H9 (cell line): ENCODE results near the gene CFDP1. TPM values are rescaled to one million over a fixed set of nuclear protein-coding genes. Genes with fewer than 3 reads are reported as not detected.

ENCODE experiments used
- DNase-seq: peaks from one replicate; pipeline ENCODE4 v3.0.0-alpha.2; 2017
- H2AFZ ChIP-seq: one replicate; pipeline ENCODE4 v1.6.1; 2013; ENCODE audit warnings: mild to moderate bottlenecking, low read length, control low read depth, moderate library complexity
- H2AK5ac ChIP-seq: 2 replicates; pipeline ENCODE4 v1.6.1; 2013; ENCODE audit warnings: low read length, control low read depth, mixed read lengths; ENCODE audit not compliant: insufficient read length
- H2BK120ac ChIP-seq: one replicate; pipeline ENCODE4 v1.6.1; 2013; ENCODE audit warnings: low read depth, mild to moderate bottlenecking, low read length, control low read depth, inconsistent platforms; ENCODE audit not compliant: poor library complexity, severe bottlenecking
- H2BK12ac ChIP-seq: 2 replicates; pipeline ENCODE4 v1.6.1; 2013; ENCODE audit warnings: low read length, control low read depth, mixed read lengths, low read depth; ENCODE audit not compliant: insufficient read length
- H2BK15ac ChIP-seq: 2 replicates; pipeline ENCODE4 v1.6.1; 2013; ENCODE audit warnings: low read depth, low read length, control low read depth
- H2BK20ac ChIP-seq: one replicate; pipeline ENCODE4 v1.6.1; 2013; ENCODE audit warnings: low read depth, mild to moderate bottlenecking, low read length, control low read depth, inconsistent platforms; ENCODE audit not compliant: poor library complexity, severe bottlenecking
- H2BK5ac ChIP-seq: 2 replicates; pipeline ENCODE4 v1.6.1; 2013; ENCODE audit warnings: low read length, control low read depth, mixed read lengths; ENCODE audit not compliant: insufficient read length
- H3K14ac ChIP-seq: 2 replicates; pipeline ENCODE4 v1.6.1; 2013; ENCODE audit warnings: low read length, control low read depth; ENCODE audit not compliant: insufficient read depth
- H3K18ac ChIP-seq: 2 replicates; pipeline ENCODE4 v1.6.1; 2013; ENCODE audit warnings: low read depth, mild to moderate bottlenecking, mixed read lengths, low read length, control low read depth; ENCODE audit not compliant: insufficient read length
- H3K23ac ChIP-seq: 2 replicates; pipeline ENCODE4 v1.6.1; 2013; ENCODE audit warnings: low read length, control low read depth, mixed read lengths, low read depth; ENCODE audit not compliant: insufficient read length
- H3K23me2 ChIP-seq: 2 replicates; pipeline ENCODE4 v1.6.1; 2013; ENCODE audit warnings: low read depth, mild to moderate bottlenecking, mixed read lengths, low read length, control low read depth; ENCODE audit not compliant: insufficient read length, poor library complexity, severe bottlenecking
- H3K27ac ChIP-seq: 2 replicates; pipeline ENCODE4 v1.5.1; 2013; ENCODE audit warnings: low read length, control low read depth, mixed read lengths, low read depth; ENCODE audit not compliant: insufficient read length
- H3K27me3 ChIP-seq: 2 replicates; pipeline ENCODE4 v1.6.1; 2013; ENCODE audit warnings: low read length, control low read depth, inconsistent platforms; ENCODE audit not compliant: insufficient read depth
- H3K4ac ChIP-seq: 2 replicates; pipeline ENCODE4 v1.6.1; 2013; ENCODE audit warnings: low read depth, mild to moderate bottlenecking, control low read depth, inconsistent platforms, low read length, moderate library complexity
- H3K4me1 ChIP-seq: 2 replicates; pipeline ENCODE4 v1.6.1; 2013; ENCODE audit warnings: low read length, control low read depth, inconsistent platforms; ENCODE audit not compliant: insufficient read depth
- H3K4me2 ChIP-seq: 2 replicates; pipeline ENCODE4 v1.6.1; 2013; ENCODE audit warnings: low read length, control low read depth, mixed read lengths; ENCODE audit not compliant: insufficient read length, insufficient read depth
- H3K56ac ChIP-seq: 2 replicates; pipeline ENCODE4 v1.6.1; 2013; ENCODE audit warnings: low read depth, mild to moderate bottlenecking, mixed read lengths, low read length, control low read depth; ENCODE audit not compliant: insufficient read length
- H3K79me1 ChIP-seq: 2 replicates; pipeline ENCODE4 v1.6.1; 2013; ENCODE audit warnings: low read depth, mild to moderate bottlenecking, moderate library complexity, low read length, control low read depth, inconsistent platforms; ENCODE audit not compliant: insufficient read depth, poor library complexity, severe bottlenecking
- H3K79me2 ChIP-seq: 2 replicates; pipeline ENCODE4 v1.6.1; 2013; ENCODE audit warnings: low read length, control low read depth, inconsistent platforms; ENCODE audit not compliant: insufficient read depth
- H3K9ac ChIP-seq: 2 replicates; pipeline ENCODE4 v1.6.1; 2013; ENCODE audit warnings: low read length, control low read depth, mixed read lengths; ENCODE audit not compliant: insufficient read length; ENCODE audit errors: extremely low read depth
- H3K9me3 ChIP-seq: one replicate; pipeline ENCODE4 v1.6.1; 2013; ENCODE audit warnings: low read depth, low read length, inconsistent platforms; ENCODE audit not compliant: control insufficient read depth
- H3T11ph ChIP-seq: one replicate; pipeline ENCODE4 v1.6.1; 2013; ENCODE audit warnings: mild to moderate bottlenecking, low read length, control low read depth, inconsistent platforms
- H4K20me1 ChIP-seq: one replicate; pipeline ENCODE4 v1.6.1; 2013; ENCODE audit not compliant: control insufficient read depth, insufficient read length, insufficient read depth
- H4K5ac ChIP-seq: 2 replicates; pipeline ENCODE4 v1.6.1; 2013; ENCODE audit warnings: low read depth, mild to moderate bottlenecking, mixed read lengths, low read length, control low read depth; ENCODE audit not compliant: insufficient read length
- H4K8ac ChIP-seq: replicated peaks from 2 replicates; pipeline ENCODE4 v1.6.1; 2013; ENCODE audit warnings: low read length, control low read depth, mixed read lengths, low read depth; ENCODE audit not compliant: insufficient read length
- H4K91ac ChIP-seq: 2 replicates; pipeline ENCODE4 v1.6.1; 2013; ENCODE audit warnings: low read depth, mild to moderate bottlenecking, moderate library complexity, mixed read lengths, low read length, control low read depth; ENCODE audit not compliant: insufficient read length
- H3K27ac Mint-ChIP-seq, 3 experiments: 2 replicates in 2 of 3; 3 replicates in 1 of 3; pipeline ENCODE4 v1.8.0; 2020 to 2021; ENCODE audit warnings: mixed read lengths in 3 of 3, mild to moderate bottlenecking in 1 of 3, moderate library complexity in 1 of 3
- H3K27me3 Mint-ChIP-seq: 2 replicates; pipeline ENCODE4 v1.8.0; 2021; ENCODE audit warnings: low read depth, mild to moderate bottlenecking, moderate library complexity, mixed read lengths
- H3K36me3 Mint-ChIP-seq, 3 experiments: 2 replicates in 2 of 3; 3 replicates in 1 of 3; pipeline ENCODE4 v1.8.0; 2020 to 2021; ENCODE audit warnings: low read depth in 3 of 3, mixed read lengths in 3 of 3; ENCODE audit not compliant: insufficient read depth in 1 of 3
- H3K4me1 Mint-ChIP-seq, 2 experiments: 2 replicates each; pipeline ENCODE4 v1.8.0; 2020; ENCODE audit warnings: mixed read lengths in 2 of 2
- H3K4me3 Mint-ChIP-seq, 2 experiments: 2 replicates in 1 of 2; 3 replicates in 1 of 2; pipeline ENCODE4 v1.8.0; 2020 to 2021; ENCODE audit warnings: mild to moderate bottlenecking in 2 of 2, mixed read lengths in 2 of 2, moderate library complexity in 1 of 2
- H3K9me3 Mint-ChIP-seq, 2 experiments: 2 replicates in 1 of 2; 3 replicates in 1 of 2; pipeline ENCODE4 v1.8.0; 2020; ENCODE audit warnings: mild to moderate bottlenecking in 2 of 2, mixed read lengths in 2 of 2, moderate library complexity in 1 of 2
- WGBS: extraction: QIAGEN DNeasy Blood & Tissue Kit; methylation state at CpG from one replicate; pipeline ENCODE4 v1.1.7; 2013; ENCODE audit warnings: missing lambda C conversion rate, low lambda C conversion rate, mixed read lengths; ENCODE audit not compliant: insufficient read length; ENCODE audit errors: extremely low coverage; 5-methylcytosine and 5-hydroxymethylcytosine counted together
- total RNA-seq: library from RNA; stranded (reverse); gene quantifications from 2 replicates; pipeline ENCODE4 v1.2.1, GENCODE V29; 2021
- TF ChIP-seq, protein P1 (sequence below): fragments of 200-600 bp; sonication (generic); conservative IDR thresholded peaks from 3 replicates; pipeline ENCODE4 v1.8.0; 2021; ENCODE audit warnings: antibody characterized with exemption, mild to moderate bottlenecking

CFDP1 gene
- total RNA-seq, 1 experiment from 2014 or later, result 89.2 TPM

DNA sequence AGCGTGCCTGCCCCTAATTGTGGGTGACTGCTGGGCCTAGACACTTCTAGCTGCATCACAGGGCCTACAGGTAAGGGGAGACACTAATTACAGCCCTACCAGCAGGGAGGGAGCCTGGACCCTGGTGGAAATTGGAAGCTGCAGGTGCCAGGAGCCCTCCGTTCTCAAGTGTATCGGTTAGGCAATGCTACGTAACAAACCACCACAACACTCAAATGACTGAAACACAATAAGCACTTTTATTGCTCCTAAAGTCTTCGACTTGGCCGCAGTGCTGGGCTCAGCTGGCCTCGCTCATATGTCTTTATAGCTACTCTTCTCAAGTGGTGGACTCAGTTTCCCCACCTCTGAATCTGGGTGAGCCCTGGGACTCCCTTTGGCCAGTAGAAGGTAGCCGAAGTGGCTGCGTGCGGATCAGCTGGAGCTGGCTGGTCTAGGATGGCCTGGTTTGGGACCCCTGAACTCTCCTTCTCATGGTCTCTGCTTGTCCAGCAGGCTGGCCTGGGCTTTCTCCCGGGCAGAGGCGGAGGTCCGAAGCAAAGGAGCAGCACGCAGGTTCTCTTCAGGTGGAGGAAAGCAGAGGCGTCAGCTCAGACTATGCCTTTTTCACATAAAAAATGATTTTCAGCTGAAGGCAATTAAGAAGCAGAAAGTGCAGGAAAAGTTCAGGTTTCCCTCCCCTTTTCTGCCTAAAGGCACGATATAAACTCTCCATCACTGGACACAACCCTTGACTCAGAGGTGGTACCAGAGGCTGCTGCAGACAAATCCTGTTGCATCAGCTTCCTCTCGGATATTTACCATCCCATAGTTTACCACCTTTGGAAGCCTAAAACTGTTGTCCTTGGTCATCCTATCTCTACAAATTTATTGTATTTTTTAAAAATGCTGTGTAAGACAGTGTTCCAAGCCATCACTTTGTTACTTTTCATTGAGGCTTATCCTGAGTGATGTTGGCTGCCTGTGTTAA, 39.9 kb upstream of the CFDP1 start:
- no peak overlapping the region; the same call in 1 of the 2 replicates for H3K14ac ChIP-seq
- H3K9me3 Mint-ChIP-seq, result peaks cover 0 to 7% of the 10 kb centered on the region in 2 experiments; a peak in 3 of 5 replicates
- peak overlapping the region; percentile 75 for H4K5ac ChIP-seq
- H3K4me1 ChIP-seq, result peaks cover 5% of the 10 kb centered on the region; the same call in 1 of the 2 replicates
- H2BK20ac ChIP-seq, result peak overlapping the region; percentile 84
- H2AFZ ChIP-seq, result no peak overlapping the region
- H3K79me1 ChIP-seq, result no peaks in the 10 kb centered on the region
- no peak overlapping the region for H3K56ac ChIP-seq
- peak overlapping the region; percentile 57 for H4K91ac ChIP-seq
- H2BK12ac ChIP-seq, result peak overlapping the region; percentile 17
- H2AK5ac ChIP-seq, result no peak overlapping the region
- no peaks in the 10 kb centered on the region; the same call in 1 of the 2 replicates for H3K27me3 Mint-ChIP-seq
- H3K27ac Mint-ChIP-seq, result peak overlapping the region; percentile 7 to 94 (median 41); a peak in 4 of 7 replicates
- H3K79me2 ChIP-seq, result no peaks in the 10 kb centered on the region
- DNase-seq, result no peak
- WGBS, result no CpG with 5 or more reads among the region's 17 CpGs
- H2BK5ac ChIP-seq, result peak overlapping the region; percentile 11
- peaks cover 22 to 31% (median 22%) of the 10 kb centered on the region in 3 experiments for H3K36me3 Mint-ChIP-seq
- no peak overlapping the region for H3K4me2 ChIP-seq
- H3K4ac ChIP-seq, result no peak overlapping the region
- TF ChIP-seq, protein P1, sequence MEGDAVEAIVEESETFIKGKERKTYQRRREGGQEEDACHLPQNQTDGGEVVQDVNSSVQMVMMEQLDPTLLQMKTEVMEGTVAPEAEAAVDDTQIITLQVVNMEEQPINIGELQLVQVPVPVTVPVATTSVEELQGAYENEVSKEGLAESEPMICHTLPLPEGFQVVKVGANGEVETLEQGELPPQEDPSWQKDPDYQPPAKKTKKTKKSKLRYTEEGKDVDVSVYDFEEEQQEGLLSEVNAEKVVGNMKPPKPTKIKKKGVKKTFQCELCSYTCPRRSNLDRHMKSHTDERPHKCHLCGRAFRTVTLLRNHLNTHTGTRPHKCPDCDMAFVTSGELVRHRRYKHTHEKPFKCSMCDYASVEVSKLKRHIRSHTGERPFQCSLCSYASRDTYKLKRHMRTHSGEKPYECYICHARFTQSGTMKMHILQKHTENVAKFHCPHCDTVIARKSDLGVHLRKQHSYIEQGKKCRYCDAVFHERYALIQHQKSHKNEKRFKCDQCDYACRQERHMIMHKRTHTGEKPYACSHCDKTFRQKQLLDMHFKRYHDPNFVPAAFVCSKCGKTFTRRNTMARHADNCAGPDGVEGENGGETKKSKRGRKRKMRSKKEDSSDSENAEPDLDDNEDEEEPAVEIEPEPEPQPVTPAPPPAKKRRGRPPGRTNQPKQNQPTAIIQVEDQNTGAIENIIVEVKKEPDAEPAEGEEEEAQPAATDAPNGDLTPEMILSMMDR, result no peak
- H4K20me1 ChIP-seq, result no peaks in the 10 kb centered on the region
- peak overlapping the region; percentile 2 for H3K18ac ChIP-seq
- H3K27me3 ChIP-seq, result no peaks in the 10 kb centered on the region
- no peak overlapping the region for H3T11ph ChIP-seq
- peaks cover 26 to 30% of the 10 kb centered on the region in 2 experiments for H3K4me1 Mint-ChIP-seq
- no peaks in the 10 kb centered on the region for H3K23me2 ChIP-seq
- H2BK120ac ChIP-seq, result no peak overlapping the region
- no peak overlapping the region for H3K9ac ChIP-seq
- no peaks in the 10 kb centered on the region for H3K9me3 ChIP-seq
- no peak overlapping the region for H4K8ac ChIP-seq
- no peak overlapping the region for H3K4me3 Mint-ChIP-seq
- H3K27ac ChIP-seq, result no peak overlapping the region
- H2BK15ac ChIP-seq, result no peak overlapping the region
- no peak overlapping the region for H3K23ac ChIP-seq
